Neuronal stem cell (in vitro differentiated cells): ENCODE measurements around the gene ACOXL.
A peak's percentile ranks its signal among the peaks of the same experiment; 100 is the strongest.

Source experiments
- DNase-seq: peaks from one replicate; pipeline ENCODE4 v3.0.0-alpha.2; 2013; ENCODE audit warnings: low spot score
- H2AFZ ChIP-seq: one replicate; pipeline ENCODE4 v1.6.1; 2013; ENCODE audit warnings: mild to moderate bottlenecking, low read length, inconsistent platforms
- H2AK5ac ChIP-seq: 2 replicates; pipeline ENCODE4 v1.6.1; 2013; ENCODE audit warnings: low read depth, mild to moderate bottlenecking, inconsistent platforms, low read length, moderate library complexity, mixed read lengths
- H2BK120ac ChIP-seq: 2 replicates; pipeline ENCODE4 v1.6.1; 2013; ENCODE audit warnings: low read depth, mild to moderate bottlenecking, inconsistent platforms, low read length, moderate library complexity, mixed read lengths
- H2BK12ac ChIP-seq: one replicate; pipeline ENCODE4 v1.6.1; 2013; ENCODE audit warnings: low read length, inconsistent platforms
- H2BK15ac ChIP-seq: 2 replicates; pipeline ENCODE4 v1.6.1; 2013; ENCODE audit warnings: mild to moderate bottlenecking, low read length, inconsistent platforms, mixed read lengths
- H2BK5ac ChIP-seq: one replicate; pipeline ENCODE4 v1.6.1; 2013; ENCODE audit warnings: inconsistent platforms, mild to moderate bottlenecking, low read length, moderate library complexity
- H3K14ac ChIP-seq: one replicate; pipeline ENCODE4 v1.6.1; 2013; ENCODE audit warnings: low read length, inconsistent platforms
- H3K18ac ChIP-seq: 2 replicates; pipeline ENCODE4 v1.6.1; 2013; ENCODE audit warnings: low read length, inconsistent platforms
- H3K23ac ChIP-seq: 2 replicates; pipeline ENCODE4 v1.6.1; 2013; ENCODE audit warnings: low read depth, mild to moderate bottlenecking, mixed read lengths, low read length, inconsistent platforms; ENCODE audit not compliant: poor library complexity
- H3K27ac ChIP-seq: replicated peaks from 3 replicates; pipeline ENCODE4 v1.5.1; 2013; ENCODE audit warnings: low read length, inconsistent platforms
- H3K27me3 ChIP-seq, 3 experiments: 2 replicates each; pipeline ENCODE4 v1.6.1; 2013; ENCODE audit warnings: low read length in 3 of 3, mild to moderate bottlenecking in 2 of 3, inconsistent platforms in 1 of 3, low read depth in 1 of 3, mixed read lengths in 1 of 3, moderate library complexity in 1 of 3; ENCODE audit not compliant: control insufficient read depth in 3 of 3, insufficient read depth in 3 of 3
- H3K36me3 ChIP-seq, 2 donors: replicated peaks in 1 of 2; 2 replicates each; pipeline ENCODE4 v1.6.1; 2013; ENCODE audit warnings: low read length in 2 of 2; ENCODE audit not compliant: control insufficient read depth in 2 of 2, insufficient read depth in 2 of 2
- H3K4ac ChIP-seq: 2 replicates; pipeline ENCODE4 v1.6.1; 2013; ENCODE audit warnings: inconsistent platforms, mild to moderate bottlenecking, low read length, moderate library complexity
- H3K4me1 ChIP-seq, 2 donors: 1 replicate in 1 of 2; 2 replicates in 1 of 2; pipeline ENCODE4 v1.6.1; 2013; ENCODE audit warnings: low read length in 2 of 2, low read depth in 1 of 2; ENCODE audit not compliant: control insufficient read depth in 2 of 2, insufficient read depth in 1 of 2
- H3K4me2 ChIP-seq: one replicate; pipeline ENCODE4 v1.6.1; 2013; ENCODE audit warnings: mild to moderate bottlenecking, low read length, inconsistent platforms; ENCODE audit not compliant: insufficient read depth, poor library complexity, severe bottlenecking
- H3K4me3 ChIP-seq, 2 donors: 2 replicates each; pipeline ENCODE4 v1.5.1; 2013; ENCODE audit warnings: low read length in 2 of 2, mild to moderate bottlenecking in 2 of 2, inconsistent platforms in 1 of 2, moderate library complexity in 1 of 2
- H3K79me1 ChIP-seq: one replicate; pipeline ENCODE4 v1.6.1; 2013; ENCODE audit warnings: low read depth, mild to moderate bottlenecking, inconsistent platforms, low read length, moderate library complexity
- H3K9ac ChIP-seq: one replicate; pipeline ENCODE4 v1.6.1; 2013; ENCODE audit warnings: mild to moderate bottlenecking, low read depth, low read length, inconsistent platforms; ENCODE audit not compliant: poor library complexity
- H3K9me3 ChIP-seq, 2 donors: replicated peaks in 1 of 2; 2 replicates each; pipeline versions ENCODE3 to v1.6.1; 2013; ENCODE audit warnings: low read length in 2 of 2, mild to moderate bottlenecking in 2 of 2, inconsistent platforms in 1 of 2, low read depth in 1 of 2, mixed read lengths in 1 of 2, moderate library complexity in 1 of 2; ENCODE audit not compliant: control insufficient read depth in 2 of 2, insufficient read depth in 1 of 2
- H4K8ac ChIP-seq: one replicate; pipeline ENCODE4 v1.6.1; 2013; ENCODE audit warnings: low read depth, mild to moderate bottlenecking, inconsistent platforms, low read length, moderate library complexity
- H4K91ac ChIP-seq: one replicate; pipeline ENCODE4 v1.6.1; 2013; ENCODE audit warnings: low read length, low read depth, mild to moderate bottlenecking, inconsistent platforms; ENCODE audit not compliant: poor library complexity
- WGBS, 2 donors: extraction: QIAGEN DNeasy Blood & Tissue Kit; methylation state at CpG; one replicate each; pipeline ENCODE4 v1.1.7; 2013; ENCODE audit warnings: missing lambda C conversion rate in 2 of 2, mixed read lengths in 1 of 2; ENCODE audit not compliant: insufficient read length in 2 of 2, insufficient replicate concordance in 1 of 2; ENCODE audit errors: extremely low coverage in 2 of 2; 5-methylcytosine and 5-hydroxymethylcytosine counted together

Gene ACOXL

DNA sequence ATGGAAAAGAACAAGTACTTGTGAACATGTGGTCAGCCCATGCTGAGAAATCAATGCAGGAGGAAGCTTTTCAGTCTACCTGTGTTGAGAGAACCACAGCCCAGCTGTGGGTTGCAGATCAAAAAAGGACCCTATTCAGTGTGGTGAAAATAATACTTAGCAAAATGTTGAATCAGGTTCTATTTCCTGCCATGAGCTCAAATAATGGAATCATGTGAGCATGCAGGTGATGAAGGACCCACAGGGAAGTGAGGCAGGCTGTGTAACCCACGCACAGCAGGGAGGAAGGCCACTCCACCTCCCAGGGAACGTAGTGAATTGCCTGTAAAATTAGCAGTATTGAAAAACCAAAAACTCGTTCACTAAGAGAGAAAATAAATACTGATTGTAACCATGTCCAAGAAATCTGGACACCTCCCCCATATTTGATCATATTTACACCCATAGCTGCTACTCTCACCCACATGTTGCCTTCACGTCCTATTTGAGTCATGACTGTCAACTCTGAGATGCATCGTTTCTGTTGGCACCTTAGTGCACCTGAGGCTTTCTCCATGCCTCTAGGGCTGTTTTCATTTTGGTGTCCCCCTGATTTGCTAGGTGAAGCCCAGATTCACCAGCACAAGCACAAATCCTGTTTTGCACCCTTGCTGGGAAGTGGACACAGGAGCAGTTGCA, 367.9 kb downstream of the ACOXL start:
- Histone ChIP-seq H4K8ac (no peak overlapping the region), H3K18ac (peak overlapping the region; percentile 73), H3K9ac (no peak overlapping the region), H3K27me3 (no peaks in the 10 kb centered on the region), H2AK5ac (no peak overlapping the region), H4K91ac (no peak overlapping the region), H3K4ac (no peak overlapping the region), H3K9me3 (no peaks in the 10 kb centered on the region), H3K79me1 (no peaks in the 10 kb centered on the region), H3K36me3 (no peaks in the 10 kb centered on the region), H3K4me2 (no peak overlapping the region), H3K23ac (no peak overlapping the region), H2BK12ac (no peak overlapping the region), H2AFZ (no peak overlapping the region), H3K27ac (no peak overlapping the region), H2BK15ac (no peak overlapping the region), H3K4me1 (peaks cover 0 to 14% of the 10 kb centered on the region in 2 donors), H3K14ac (no peak overlapping the region), H3K4me3 (no peak overlapping the region), H2BK120ac (no peak overlapping the region), H2BK5ac (no peak overlapping the region)
- no peak for DNase-seq
- no CpG with 5 or more reads among the region's 5 CpGs for WGBS, 2 donors

- Histone ChIP-seq H2BK5ac (no peak overlapping the region), H2BK12ac (no peak overlapping the region), H2BK15ac (no peak overlapping the region), H4K91ac (no peak overlapping the region), H3K79me1 (no peaks in the 10 kb centered on the region), H2BK120ac (no peak overlapping the region), H2AK5ac (no peak overlapping the region), H3K36me3 (no peaks in the 10 kb centered on the region), H3K4me3 (no peak overlapping the region), H3K23ac (no peak overlapping the region), H3K4me1 (peaks cover 0 to 12% of the 10 kb centered on the region in 2 donors), H4K8ac (no peak overlapping the region), H3K9me3 (no peaks in the 10 kb centered on the region), H3K14ac (no peak overlapping the region), H3K27me3 (no peaks in the 10 kb centered on the region), H3K9ac (no peak overlapping the region), H3K4me2 (no peak overlapping the region), H3K4ac (no peak overlapping the region), H2AFZ (no peak overlapping the region), H3K27ac (no peak overlapping the region), H3K18ac (peak overlapping the region; percentile 73)
- no peak for DNase-seq
- WGBS, 2 donors = no CpG with 5 or more reads among the region's 5 CpGs
These were observed 368.4 kb downstream of the ACOXL start for GRCh38 chr2:111100765-111101162.

- Histone ChIP-seq H4K91ac (no peak overlapping the region), H2AK5ac (no peak overlapping the region), H3K18ac (peak overlapping the region; percentile 67), H3K9me3 (no peaks in the 10 kb centered on the region), H4K8ac (no peak overlapping the region), H2BK12ac (no peak overlapping the region), H3K27me3 (no peaks in the 10 kb centered on the region), H2BK15ac (no peak overlapping the region), H3K4me1 (peaks cover 0 to 12% of the 10 kb centered on the region in 2 donors), H3K23ac (no peak overlapping the region), H2AFZ (no peak overlapping the region), H3K27ac (no peak overlapping the region), H2BK120ac (no peak overlapping the region), H3K4ac (no peak overlapping the region), H2BK5ac (no peak overlapping the region), H3K4me2 (no peak overlapping the region), H3K4me3 (no peak overlapping the region), H3K79me1 (no peaks in the 10 kb centered on the region), H3K36me3 (no peaks in the 10 kb centered on the region), H3K14ac (no peak overlapping the region), H3K9ac (no peak overlapping the region)
- whole genome bisulfite sequencing, 2 donors = no CpG with 5 or more reads among the region's 2 CpGs
- DNase-seq = no peak
These were observed 369.2 kb downstream of the ACOXL start for GRCh38 chr2:111101592-111101991.

DNA sequence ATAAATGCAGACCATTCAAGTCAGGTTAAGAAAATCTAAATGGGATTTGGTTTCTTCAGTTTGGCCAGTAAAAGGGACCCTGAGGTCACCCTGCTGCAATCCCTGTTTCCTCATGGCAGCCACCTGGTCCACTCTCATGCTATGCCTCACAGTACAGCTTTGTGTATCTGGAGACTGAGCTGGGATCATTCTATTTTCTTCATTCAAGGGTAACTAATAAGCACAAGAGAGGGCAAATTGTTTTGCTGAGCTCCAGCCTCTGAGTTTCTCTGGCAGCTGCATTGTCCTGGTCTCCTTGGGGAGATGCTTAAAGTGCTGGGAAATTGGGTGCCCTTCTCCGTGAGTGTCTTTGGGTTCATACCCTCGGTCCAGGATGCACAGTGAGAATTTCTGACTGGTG, 369.8 kb downstream of the ACOXL start:
- Histone ChIP-seq H3K4me2 (no peak overlapping the region), H4K8ac (no peak overlapping the region), H2AFZ (peak overlapping the region; percentile 45), H3K9ac (no peak overlapping the region), H3K79me1 (no peaks in the 10 kb centered on the region), H3K9me3 (no peaks in the 10 kb centered on the region), H3K27ac (no peak overlapping the region), H2BK15ac (no peak overlapping the region), H2BK5ac (no peak overlapping the region), H3K27me3 (no peaks in the 10 kb centered on the region), H3K14ac (no peak overlapping the region), H3K23ac (no peak overlapping the region), H3K4me3 (no peak overlapping the region), H3K36me3 (no peaks in the 10 kb centered on the region), H3K4ac (no peak overlapping the region), H2BK120ac (no peak overlapping the region), H2AK5ac (no peak overlapping the region), H3K18ac (no peak overlapping the region), H3K4me1 (peaks cover 0 to 12% of the 10 kb centered on the region in 2 donors), H2BK12ac (no peak overlapping the region), H4K91ac (no peak overlapping the region)
- no peak for DNase-seq
- WGBS, 2 donors = no CpG with 5 or more reads among the region's 2 CpGs
